SK-N-SH (cell line): ENCODE measurements around the gene SLC25A10. TPM values are rescaled to one million over a fixed set of nuclear protein-coding genes. Genes with fewer than 3 reads are reported as not detected.

Experiments used
- CTCF ChIA-PET: fragments of 300-600, 350-600 bp; formaldehyde crosslinking; extraction: SDS; loops from one replicate; lab custom pipeline; 2021; lab: Yijun Ruan, JAX
- POLR2A ChIA-PET: fragments of 350-600 bp; sonication (Branson Sonifier 250); formaldehyde crosslinking; extraction: SDS; loops from one replicate; lab custom pipeline; 2020; ENCODE audit warnings: antibody characterized with exemption, inconsistent platforms; lab: Yijun Ruan, JAX
- DNase-seq: peaks from one replicate; pipeline ENCODE4 v3.0.0; 2012
- H2AFZ ChIP-seq: fragments of 200-600 bp; sonication (generic); 2 replicates; pipeline ENCODE4 v1.8.1; 2016; ENCODE audit warnings: antibody characterized with exemption, mild to moderate bottlenecking, low read depth
- H3F3A ChIP-seq: fragments of 200-600 bp; sonication (generic); replicated peaks from 2 replicates; pipeline ENCODE3; 2016; ENCODE audit warnings: antibody characterized with exemption, mild to moderate bottlenecking; ENCODE audit not compliant: insufficient read depth
- H3K27ac ChIP-seq, 2 experiments: fragments of 200-500 bp in 1 of 2; fragments of 200-600 bp in 1 of 2; sonication (Bioruptor generic) in 1 of 2; sonication (generic), shearing (Covaris generic) in 1 of 2; 2 replicates each; pipeline versions ENCODE4 v1.5.1 to v1.6.1; 2014 to 2016; ENCODE audit warnings: low read depth in 2 of 2, inconsistent platforms in 1 of 2, low read length in 1 of 2, mild to moderate bottlenecking in 1 of 2, mixed read lengths in 1 of 2
- H3K27me3 ChIP-seq: fragments of 200-600 bp; sonication (generic), shearing (Covaris generic); 2 replicates; pipeline ENCODE4 v1.6.1; 2016; ENCODE audit warnings: mixed run types; ENCODE audit not compliant: insufficient read depth
- H3K36me3 ChIP-seq, 2 experiments: fragments of 200-500 bp in 1 of 2; fragments of 200-600 bp in 1 of 2; sonication (Bioruptor generic) in 1 of 2; sonication (generic) in 1 of 2; replicated peaks in 1 of 2; 2 replicates each; pipeline versions ENCODE3 to v1.5.1; 2014 to 2016; ENCODE audit warnings: low read length in 1 of 2, mild to moderate bottlenecking in 1 of 2; ENCODE audit not compliant: insufficient read depth in 2 of 2, control insufficient read depth in 1 of 2
- H3K4me1 ChIP-seq, 2 experiments: fragments of 200-500 bp in 1 of 2; fragments of 200-600 bp in 1 of 2; sonication (Bioruptor generic) in 1 of 2; sonication (generic), shearing (Covaris generic) in 1 of 2; 2 replicates each; pipeline versions ENCODE4 v1.5.1 to v1.6.1; 2014 to 2016; ENCODE audit warnings: low read depth in 1 of 2, low read length in 1 of 2, mixed run types in 1 of 2; ENCODE audit not compliant: insufficient read depth in 2 of 2, control insufficient read depth in 1 of 2
- H3K4me2 ChIP-seq: fragments of 200-600 bp; sonication (generic), shearing (Covaris generic); 2 replicates; pipeline ENCODE4 v1.6.1; 2017; ENCODE audit warnings: mixed run types
- H3K4me3 ChIP-seq, 2 experiments: fragments of 200-500 bp in 1 of 2; fragments of 200-600 bp in 1 of 2; sonication (Bioruptor generic) in 1 of 2; sonication (generic), shearing (Covaris generic) in 1 of 2; 2 replicates each; pipeline versions ENCODE4 v1.5.1 to v1.8.1; 2014 to 2016; ENCODE audit warnings: low read depth in 2 of 2, inconsistent platforms in 1 of 2, low read length in 1 of 2, mild to moderate bottlenecking in 1 of 2, mixed read lengths in 1 of 2, moderate library complexity in 1 of 2
- H3K79me2 ChIP-seq: fragments of 200-600 bp; sonication (generic); 2 replicates; pipeline ENCODE4 v1.8.1; 2017; ENCODE audit warnings: mild to moderate bottlenecking; ENCODE audit not compliant: insufficient read depth
- H3K9ac ChIP-seq: fragments of 200-600 bp; sonication (generic); 2 replicates; pipeline ENCODE4 v1.6.1; 2017; ENCODE audit warnings: mixed run types
- H3K9me2 ChIP-seq: fragments of 200-600 bp; sonication (generic); 2 replicates; pipeline ENCODE4 v1.6.1; 2017; ENCODE audit warnings: mixed run types
- H3K9me3 ChIP-seq: fragments of 200-600 bp; sonication (generic); 2 replicates; pipeline ENCODE4 v1.6.1; 2017; ENCODE audit warnings: mixed run types, mild to moderate bottlenecking, moderate library complexity
- H4K20me1 ChIP-seq: fragments of 200-600 bp; sonication (generic); 2 replicates; pipeline ENCODE4 v1.6.1; 2017; ENCODE audit warnings: mild to moderate bottlenecking, mixed run types; ENCODE audit not compliant: insufficient read depth
- CHD2 ChIP-seq: fragments of 150-350 bp; IDR thresholded peaks from 2 replicates; pipeline ENCODE4 v1.6.1; 2018; ENCODE audit warnings: low read length; ENCODE audit not compliant: partially characterized antibody
- ELF1 ChIP-seq: IDR thresholded peaks from 2 replicates; pipeline ENCODE4 v1.4.0; 2012
- EP300 ChIP-seq, 2 experiments: IDR thresholded peaks; 2 replicates each; pipeline versions ENCODE4 v1.4.0 to v1.6.1; 2012; ENCODE audit warnings: borderline replicate concordance in 1 of 2, low read depth in 1 of 2, low read length in 1 of 2
- EZH2phosphoT487 ChIP-seq: fragments of 200-600 bp; sonication (generic); IDR thresholded peaks from 2 replicates; pipeline ENCODE4 v1.6.1; 2017; ENCODE audit warnings: low read depth, mixed run types, mild to moderate bottlenecking, antibody characterized with exemption, moderate library complexity, borderline replicate concordance
- FOSL2 ChIP-seq: IDR thresholded peaks from 2 replicates; pipeline ENCODE4 v1.4.0; 2012; ENCODE audit warnings: low read depth, mild to moderate bottlenecking, moderate library complexity, borderline replicate concordance
- FOXM1 ChIP-seq: IDR thresholded peaks from 2 replicates; pipeline ENCODE4 v1.4.0; 2012; ENCODE audit warnings: low read depth, mild to moderate bottlenecking
- GATA2 ChIP-seq: sonication (generic); formaldehyde crosslinking; IDR thresholded peaks from 2 replicates; pipeline ENCODE4 v1.5.0; 2020; ENCODE audit warnings: mild to moderate bottlenecking, missing genetic modification reagents
- JUND ChIP-seq: IDR thresholded peaks from 2 replicates; pipeline ENCODE4 v1.4.0; 2012
- MAX ChIP-seq: IDR thresholded peaks from 2 replicates; pipeline ENCODE4 v1.4.0; 2012; ENCODE audit warnings: low read depth
- MEF2A ChIP-seq: IDR thresholded peaks from 2 replicates; pipeline ENCODE4 v1.4.0; 2012; ENCODE audit warnings: low read depth, borderline replicate concordance
- NFIC ChIP-seq: IDR thresholded peaks from 2 replicates; pipeline ENCODE4 v1.4.0; 2012; ENCODE audit warnings: borderline replicate concordance
- NRF1 ChIP-seq: IDR thresholded peaks from 2 replicates; pipeline ENCODE4 v1.6.1; 2012; ENCODE audit warnings: low read depth, mild to moderate bottlenecking, low read length
- PBX3 ChIP-seq: IDR thresholded peaks from 2 replicates; pipeline ENCODE4; 2012
- RCOR1 ChIP-seq: fragments of 150-350 bp; IDR thresholded peaks from 2 replicates; pipeline ENCODE4 v1.6.1; 2017; ENCODE audit warnings: antibody characterized with exemption, low read length
- RXRA ChIP-seq: IDR thresholded peaks from 2 replicates; pipeline ENCODE4 v1.4.0; 2012; ENCODE audit warnings: low read depth, mild to moderate bottlenecking, borderline replicate concordance
- SIN3A ChIP-seq: IDR thresholded peaks from 2 replicates; pipeline ENCODE4 v1.6.1; 2012; ENCODE audit warnings: low read depth, mild to moderate bottlenecking, low read length, moderate library complexity, borderline replicate concordance
- USF2 ChIP-seq: fragments of 150-350 bp; IDR thresholded peaks from 2 replicates; pipeline ENCODE4 v1.6.1; 2017; ENCODE audit warnings: antibody characterized with exemption, low read length, low read depth, borderline replicate concordance
- YY1 ChIP-seq: IDR thresholded peaks from 2 replicates; pipeline ENCODE4 v1.4.0; 2012; ENCODE audit warnings: low read depth, mild to moderate bottlenecking
- ZBTB33 ChIP-seq: IDR thresholded peaks from 2 replicates; pipeline ENCODE4 v1.4.0; 2012; ENCODE audit warnings: low read depth, borderline replicate concordance
- WGBS: methylation state at CpG from one replicate; pipeline ENCODE4 v1.1.6; 2017; ENCODE audit warnings: low lambda C conversion rate; 5-methylcytosine and 5-hydroxymethylcytosine counted together
- polyA plus RNA-seq, 3 experiments: library from polyadenylated mRNA; depleted of rRNA; stranded (reverse); fragments of >200 nt; gene quantifications; 2 replicates each; pipeline ENCODE4 v1.2.3, GENCODE V29; 2012

Gene SLC25A10
- polyA plus RNA-seq, 1 of the 3 experiments (the other 2 are of a cell fraction): 34.7 TPM

- Histone ChIP-seq H3K4me3 (no peak overlapping the region), H3K27me3 (no peaks in the 10 kb centered on the region), H3K4me1 (peaks cover 0 to 3% of the 10 kb centered on the region in 2 experiments; a peak in 1 of 4 replicates), H2AFZ (no peak overlapping the region), H3K79me2 (no peaks in the 10 kb centered on the region), H3K9me3 (no peaks in the 10 kb centered on the region), H3K27ac (no peak overlapping the region), H3F3A (peaks cover 23% of the 10 kb centered on the region), H3K4me2 (no peak overlapping the region), H3K9ac (no peak overlapping the region), H4K20me1 (no peaks in the 10 kb centered on the region)
- POLR2A ChIA-PET: interaction anchor here (0.6 kb wide), 1 partner anchor 16 kb away, joined by 3 read pairs; no protein-coding TSS in a partner anchor
- 92% methylated on average over 28 of the region's 33 CpGs for WGBS
- CTCF ChIA-PET: interaction anchor here (0.8 to 5.3 kb wide), 8 partner anchors 7 to 150 kb away, joined by 3 to 33 read pairs (median 4); partner anchors contain the start of gene SLC25A10
- DNase-seq: no peak
- TF ChIP-seq NFIC (no peak), ELF1 (no peak), RXRA (no peak), MEF2A (no peak), PBX3 (no peak), USF2 (no peak), RCOR1 (no peak), EZH2phosphoT487 (no peak)
- TF ChIP-seq, all 33 proteins: peak for 0
- H3K36me3 ChIP-seq: peaks cover 0 to 6% of the 10 kb centered on the region in 2 experiments
- H3K9me2 ChIP-seq: no peaks in the 10 kb centered on the region
These were observed 8.4 kb downstream of the SLC25A10 start for GRCh38 chr17:81720267-81721071.

GRCh38 chr17:81722184-81723120, 10.4 kb downstream of the SLC25A10 start:
- H2AFZ ChIP-seq: no peak overlapping the region
- H3K9me2 ChIP-seq: no peaks in the 10 kb centered on the region
- WGBS: 60% methylated on average over 10 of the region's 10 CpGs
- no peak overlapping the region for H3K27ac ChIP-seq
- no peaks in the 10 kb centered on the region for H3K27me3 ChIP-seq
- H3K79me2 ChIP-seq: no peaks in the 10 kb centered on the region
- CTCF ChIA-PET: interaction anchor here (0.5 to 5.3 kb wide), 6 partner anchors 9 to 100 kb away, joined by 3 to 41 read pairs (median 5); partner anchors contain the start of gene SLC25A10
- H3K9me3 ChIP-seq: no peaks in the 10 kb centered on the region
- no peak overlapping the region for H3K4me3 ChIP-seq
- H3K4me1 ChIP-seq: peaks cover 0 to 3% of the 10 kb centered on the region in 2 experiments; a peak in 1 of 4 replicates
- POLR2A ChIA-PET: interaction anchor here (0.6 to 4.9 kb wide), 4 partner anchors 9 to 47 kb away, joined by 3 to 30 read pairs (median 4); partner anchors contain the start of gene SLC25A10
- peaks cover 23% of the 10 kb centered on the region for H3F3A ChIP-seq
- no peak overlapping the region for H3K9ac ChIP-seq
- H3K4me2 ChIP-seq: no peak overlapping the region
- no peaks in the 10 kb centered on the region for H4K20me1 ChIP-seq
- H3K36me3 ChIP-seq: peaks cover 0 to 3% of the 10 kb centered on the region in 2 experiments
- DNase-seq: peak; percentile 64
- no peak for TF ChIP-seq NRF1
- no peak for TF ChIP-seq YY1
- no peak; the same call in 1 of the 2 replicates for TF ChIP-seq FOSL2
- no peak for TF ChIP-seq MAX
- TF ChIP-seq FOXM1: no peak
- no peak for TF ChIP-seq ZBTB33
- TF ChIP-seq ELF1: no peak
- no peak for TF ChIP-seq CHD2
- no peak for TF ChIP-seq GATA2 (CRISPR knock-in tag)
- TF ChIP-seq EP300 (IDR thresholded peaks at IDR 0.05; ENCODE audit: borderline replicate concordance in 1 of 2, low read depth in 1 of 2, low read length in 1 of 2): no peak
- no peak; the same call in 1 of the 2 replicates for TF ChIP-seq JUND
- no peak for TF ChIP-seq PBX3
- no peak for TF ChIP-seq SIN3A
